GM12891 (cell line): ENCODE measurements around the gene POLR1B.
"Not testable (repeated sequence)": the region's sequence is repeated elsewhere in the genome, so short reads cannot be mapped to it uniquely, and the experiment has no call there.

Experiments used
- DNase-seq: peaks from one replicate; pipeline ENCODE4 v3.0.0; 2011; ENCODE audit warnings: low spot score; ENCODE audit not compliant: insufficient read length
- FAIRE-seq: peaks from 2 replicates; lab custom pipeline; 2011; peaks lifted over from hg19 to GRCh38; lab: Jason Lieb, UNC
- PAX5 ChIP-seq: IDR thresholded peaks from 2 replicates; pipeline ENCODE4 v1.6.1; 2011; ENCODE audit warnings: low read length, moderate library complexity, mild to moderate bottlenecking; ENCODE audit not compliant: insufficient read depth, severe bottlenecking
- POLR2A ChIP-seq: IDR thresholded peaks from 2 replicates; pipeline ENCODE4 v1.6.1; 2011; ENCODE audit warnings: low read depth, low read length, control low read depth
- POLR2AphosphoS5 ChIP-seq: IDR thresholded peaks from 2 replicates; pipeline ENCODE4 v1.6.1; 2011; ENCODE audit warnings: low read depth, low read length, control low read depth
- POU2F2 ChIP-seq: IDR thresholded peaks from 2 replicates; pipeline ENCODE4 v1.6.1; 2011; ENCODE audit warnings: low read depth, mild to moderate bottlenecking, control low read depth, low read length, moderate library complexity
- SPI1 ChIP-seq: IDR thresholded peaks from 2 replicates; pipeline ENCODE4 v1.6.1; 2011; ENCODE audit warnings: low read depth, low read length, control low read depth
- TAF1 ChIP-seq: IDR thresholded peaks from 2 replicates; pipeline ENCODE4 v1.6.1; 2011; ENCODE audit warnings: low read depth, low read length, control low read depth

Gene POLR1B

DNA sequence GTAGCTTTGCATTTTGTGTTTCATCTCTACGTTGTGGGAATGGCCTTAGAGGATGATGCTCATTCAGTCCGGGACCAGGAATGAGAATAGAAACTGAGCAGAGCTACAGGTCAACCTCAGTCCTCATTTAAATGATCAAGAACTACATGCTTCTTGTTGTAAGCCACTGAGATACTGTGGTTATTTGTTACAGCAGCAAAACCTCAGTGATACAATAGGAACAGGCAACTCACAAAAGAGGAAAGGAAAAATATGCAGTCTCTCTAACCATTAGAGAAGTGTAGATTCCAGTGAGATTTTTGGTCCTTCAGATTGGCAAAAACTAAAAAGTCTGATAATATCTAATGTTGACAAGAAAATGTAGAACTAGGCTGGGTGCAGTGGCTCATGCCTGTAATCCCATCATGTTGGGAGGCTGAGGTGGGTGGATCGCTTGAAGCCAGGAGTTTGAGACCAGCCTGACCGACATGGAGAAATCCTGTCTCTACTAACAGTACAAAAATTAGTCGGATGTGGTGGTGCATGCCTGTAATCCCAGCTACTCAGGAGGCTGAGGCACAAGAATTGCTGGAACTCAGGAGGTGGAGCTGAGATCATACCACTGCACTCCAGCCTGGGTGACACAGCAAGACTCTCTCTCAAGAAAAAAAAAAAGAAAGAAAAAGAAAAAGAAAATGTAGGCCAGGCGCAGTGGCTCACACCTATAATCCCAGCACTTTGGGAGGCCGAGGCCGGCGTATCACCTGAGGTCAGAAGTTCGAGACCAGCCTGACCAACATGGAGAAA lies 55.5 kb downstream of the POLR1B start:
- DNase-seq = no peak
- TF ChIP-seq POU2F2 (no peak), POLR2AphosphoS5 (no peak), POLR2A (no peak), TAF1 (no peak), PAX5 (no peak), SPI1 (no peak)
- FAIRE-seq = no peak

DNA sequence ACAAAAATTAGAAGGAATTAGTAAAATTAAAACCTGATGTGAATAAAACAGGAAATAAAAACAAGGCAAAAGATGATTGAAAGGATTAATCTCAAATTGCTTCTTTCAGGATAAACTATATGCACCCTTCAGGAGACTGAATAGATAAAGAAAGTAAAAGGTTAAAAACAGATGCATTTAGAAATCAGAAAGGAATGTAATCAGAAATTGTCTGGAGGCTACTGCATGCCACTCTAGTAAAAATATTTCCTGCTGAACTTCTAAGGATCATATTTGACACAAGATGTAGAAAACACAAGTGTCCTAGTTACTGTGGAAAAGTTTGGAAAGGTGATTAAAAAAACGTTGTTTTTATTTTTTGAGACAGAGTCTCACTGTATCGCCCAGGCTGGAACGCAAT lies 58.4 kb downstream of the POLR1B start:
- FAIRE-seq (no peak), DNase-seq (no peak)
- TF ChIP-seq POU2F2 (no peak), TAF1 (no peak), PAX5 (no peak)

DNA sequence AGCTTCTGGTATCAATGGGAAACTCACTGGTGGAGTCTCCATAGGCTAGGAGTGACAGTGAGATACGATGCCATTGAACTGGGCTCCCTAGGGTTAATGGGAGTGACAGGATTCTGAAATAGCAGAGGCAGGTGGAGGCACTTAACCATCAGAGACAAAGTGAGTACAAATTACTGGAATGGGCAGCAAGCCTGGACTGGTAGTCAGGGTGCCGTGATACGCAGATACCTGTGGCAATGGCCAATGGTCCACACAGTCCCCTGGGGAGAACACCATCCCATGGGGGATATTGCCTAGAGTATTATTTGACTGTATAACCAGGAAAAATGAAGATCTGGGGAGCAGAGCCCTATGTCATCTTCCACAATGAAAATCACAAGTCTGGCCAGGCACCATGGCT lies 59.5 kb downstream of the POLR1B start:
- no peak for FAIRE-seq
- DNase-seq = no peak
- no peak for TF ChIP-seq POLR2A

DNA sequence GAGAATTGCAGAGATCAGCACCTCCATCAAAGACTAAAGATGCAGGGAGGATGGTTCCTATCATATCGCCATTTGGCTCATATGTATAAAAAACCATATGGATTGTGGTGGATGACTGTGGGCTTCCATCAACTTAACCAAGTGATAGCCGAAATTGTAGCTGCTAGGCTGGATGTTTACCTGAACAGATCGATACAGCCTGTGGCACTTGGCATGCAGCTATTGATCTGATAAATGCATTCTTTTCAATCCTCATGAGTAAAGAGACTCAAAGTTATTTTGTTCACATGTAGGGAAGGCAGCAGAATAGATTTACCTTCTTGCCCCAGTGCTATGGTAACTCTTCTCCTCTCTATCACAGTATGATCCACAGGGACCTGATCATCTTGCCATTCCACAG lies 60.7 kb downstream of the POLR1B start:
- TF ChIP-seq PAX5 = no peak
- no peak for TF ChIP-seq SPI1
- no peak for TF ChIP-seq POU2F2
- TF ChIP-seq POLR2A = no peak
- TF ChIP-seq POLR2AphosphoS5 = no peak
- no peak for TF ChIP-seq TAF1
- FAIRE-seq (no peak), DNase-seq (no peak)

DNA sequence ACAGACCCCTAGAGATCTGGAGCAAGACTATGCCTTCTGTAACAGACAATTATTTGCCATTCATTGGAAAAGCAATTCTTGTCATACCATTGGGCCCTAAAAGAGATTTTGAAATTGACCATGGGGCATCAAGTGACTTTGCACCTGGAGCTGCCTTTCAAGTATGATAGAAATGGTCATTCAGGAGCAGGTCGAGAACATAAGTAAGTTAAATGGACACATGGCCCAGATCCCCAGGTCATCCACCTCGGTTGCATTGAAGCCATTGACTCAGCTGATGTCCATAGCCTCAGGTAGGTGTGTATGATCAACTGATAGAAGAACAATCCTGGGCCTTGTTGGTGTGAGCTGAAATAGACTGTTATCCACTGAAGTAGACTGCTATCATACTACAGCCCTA lies 61.5 kb downstream of the POLR1B start:
- FAIRE-seq (no peak), DNase-seq (no peak)
- TF ChIP-seq PAX5 (no peak), SPI1 (no peak), TAF1 (no peak), POLR2A (no peak), POLR2AphosphoS5 (no peak), POU2F2 (no peak)

DNA sequence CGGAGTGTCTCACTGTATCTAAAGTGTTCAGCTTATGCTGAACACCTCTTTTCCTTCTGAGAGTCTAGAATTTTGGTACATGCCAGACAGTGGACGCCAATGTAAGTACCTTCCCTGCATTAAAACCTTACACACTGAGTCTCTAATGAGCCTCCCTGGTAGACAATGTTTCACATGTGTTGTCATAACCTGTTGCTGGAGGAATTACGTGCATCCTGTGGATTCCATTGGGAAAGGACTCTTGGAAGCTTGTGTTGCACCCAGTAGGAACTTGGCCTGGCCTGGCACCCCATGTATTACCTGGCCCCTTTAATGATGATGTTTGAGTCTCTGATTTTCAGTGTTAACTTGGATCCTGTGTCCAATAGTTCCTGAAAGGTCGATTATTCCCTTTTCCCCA lies 62.7 kb downstream of the POLR1B start:
- FAIRE-seq = no peak
- no peak for DNase-seq
- no peak for TF ChIP-seq TAF1
- no peak for TF ChIP-seq PAX5
- no peak for TF ChIP-seq POLR2A
- TF ChIP-seq POLR2AphosphoS5 = no peak
- TF ChIP-seq SPI1 = no peak
- TF ChIP-seq POU2F2 = no peak

DNA sequence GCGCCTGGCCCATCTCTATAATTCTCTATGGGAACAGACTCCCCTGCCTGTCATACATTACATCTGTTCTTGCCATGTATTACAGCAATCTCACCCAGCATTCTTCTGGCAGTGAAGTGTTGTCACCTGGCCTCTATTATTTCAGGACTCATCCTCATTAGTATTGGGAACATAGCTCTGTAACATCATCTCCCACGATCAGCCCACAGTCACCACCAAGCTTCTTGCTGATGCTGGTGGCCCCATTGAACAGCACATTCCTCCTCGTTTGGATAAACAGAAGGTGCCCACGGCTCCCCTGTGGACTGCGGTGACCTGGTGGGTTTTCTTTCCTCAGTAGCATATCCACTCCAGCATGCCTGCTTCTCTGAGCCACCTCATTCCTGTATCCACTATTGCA lies 63.7 kb downstream of the POLR1B start:
- DNase-seq (no peak), FAIRE-seq (no peak)
- TF ChIP-seq PAX5 = no peak
- TF ChIP-seq TAF1 = no peak
- no peak for TF ChIP-seq POLR2A
- no peak for TF ChIP-seq POLR2AphosphoS5
- TF ChIP-seq POU2F2 = no peak
- no peak for TF ChIP-seq SPI1

DNA sequence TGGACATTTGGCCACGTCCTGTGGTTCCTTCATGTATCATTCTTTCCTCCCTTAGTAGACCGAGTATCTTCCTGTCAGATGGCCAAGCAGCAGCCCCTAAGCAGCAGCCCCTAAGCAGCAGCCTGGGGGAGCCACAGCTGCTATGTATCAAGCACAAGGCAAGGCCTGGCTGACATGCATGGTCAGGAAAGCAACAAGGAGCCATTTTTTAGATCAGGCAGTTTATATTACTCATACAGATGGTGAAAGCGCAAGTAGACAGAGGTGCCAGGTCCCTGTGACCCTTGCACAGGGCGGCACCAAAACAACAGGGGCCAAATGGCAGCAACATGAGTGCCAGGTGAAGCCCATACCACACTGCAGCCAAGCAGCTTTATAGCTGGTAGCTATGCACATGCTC lies 64.3 kb downstream of the POLR1B start:
- DNase-seq = no peak
- no peak for FAIRE-seq
- no peak for TF ChIP-seq SPI1
- TF ChIP-seq POLR2AphosphoS5 = no peak
- TF ChIP-seq PAX5 = no peak
- TF ChIP-seq TAF1 = no peak
- TF ChIP-seq POU2F2 = no peak
- no peak for TF ChIP-seq POLR2A

DNA sequence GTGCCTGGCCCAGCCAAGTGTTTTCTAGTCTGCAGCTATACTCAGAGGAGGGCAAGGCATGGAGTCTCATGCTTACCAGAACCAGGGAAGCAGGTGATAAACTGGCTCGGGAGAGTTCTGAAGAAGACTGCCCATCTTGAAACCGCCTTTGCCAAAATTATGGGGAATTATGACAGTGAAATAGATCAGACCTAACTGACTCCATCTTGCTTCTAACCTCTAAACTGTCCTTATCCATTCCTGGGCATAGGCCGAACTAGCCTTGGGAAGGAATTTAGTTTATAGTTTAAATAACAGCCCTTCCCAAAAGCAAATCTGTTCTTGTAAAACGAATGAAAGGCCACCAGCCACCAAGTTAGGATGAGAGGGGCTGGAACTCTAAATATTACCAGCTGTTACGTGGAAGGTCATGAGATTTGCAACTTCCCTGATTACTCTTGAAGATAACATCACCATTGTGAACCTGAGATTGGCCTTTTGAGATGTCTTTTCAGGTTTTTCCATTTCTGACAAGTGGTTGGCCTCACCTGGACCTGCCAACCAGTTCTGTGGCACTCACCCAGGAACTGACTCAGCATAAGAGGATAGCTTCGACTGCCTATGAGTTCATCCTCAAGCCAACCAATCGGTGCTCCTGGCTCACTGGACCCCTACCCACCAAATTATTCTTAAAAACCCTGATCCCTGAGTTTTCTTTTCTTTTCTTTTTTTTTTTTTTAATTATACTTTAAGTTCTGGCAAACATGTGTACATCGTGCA lies 65.6 kb downstream of the POLR1B start:
- no peak for TF ChIP-seq TAF1
- no peak for TF ChIP-seq PAX5
- TF ChIP-seq POU2F2 = no peak
- no peak for TF ChIP-seq POLR2AphosphoS5
- TF ChIP-seq SPI1 = no peak
- TF ChIP-seq POLR2A = no peak
- FAIRE-seq (no peak), DNase-seq (no peak)

DNA sequence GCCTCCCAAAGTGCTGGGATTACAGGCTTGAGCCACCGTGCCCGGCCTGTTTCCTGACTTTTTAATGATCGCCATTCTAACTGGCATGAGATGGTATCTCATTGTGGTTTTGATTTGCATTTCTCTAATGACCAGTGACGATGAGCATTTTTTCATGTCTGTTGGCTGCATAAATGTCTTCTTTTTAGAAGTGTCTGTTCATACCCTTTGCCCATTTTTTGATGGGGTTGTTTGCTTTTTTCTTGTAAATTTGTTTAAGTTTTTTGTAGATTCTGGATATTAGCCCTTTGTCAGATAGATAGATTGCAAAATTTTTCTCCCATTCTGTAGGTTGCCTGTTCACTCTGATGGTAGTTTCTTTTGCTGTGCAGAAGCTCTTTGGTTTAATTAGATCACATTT lies 67.1 kb downstream of the POLR1B start:
- FAIRE-seq, DNase-seq: not testable (repeated sequence)

DNA sequence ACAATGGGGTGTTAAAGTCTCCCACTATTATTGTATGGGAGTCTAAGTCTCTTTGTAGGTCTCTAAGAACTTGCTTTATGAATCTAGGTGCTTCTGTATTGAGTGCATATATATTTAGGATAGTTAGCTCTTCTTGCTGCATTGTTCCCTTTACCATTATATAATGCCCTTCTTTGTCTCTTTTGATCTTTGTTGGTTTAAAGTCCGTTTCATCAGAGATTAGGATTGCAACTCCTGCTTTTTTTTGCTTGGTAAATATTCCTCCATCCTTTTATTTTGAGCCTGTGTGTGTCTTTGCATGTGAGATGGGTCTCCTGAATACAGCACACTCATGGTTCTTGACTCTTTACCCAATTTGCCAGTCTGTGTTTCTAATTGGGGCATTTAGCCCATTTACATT lies 70.0 kb downstream of the POLR1B start:
- FAIRE-seq, DNase-seq: not testable (repeated sequence)
